Endothelial cell (in vitro differentiated cells): ENCODE results near the gene CPED1. TPM values are rescaled to one million over a fixed set of nuclear protein-coding genes. Genes with fewer than 3 reads are reported as not detected.
"Not testable (repeated sequence)": the region's sequence is repeated elsewhere in the genome, so short reads cannot be mapped to it uniquely, and the experiment has no call there.

Source experiments
- DNase-seq: peaks from one replicate; pipeline ENCODE4 v3.0.0; 2021; ENCODE audit warnings: low spot score
- H3K27ac Mint-ChIP-seq: one replicate; pipeline ENCODE4 v1.8.0; 2021; ENCODE audit warnings: mixed read lengths, inconsistent platforms; ENCODE audit not compliant: unreplicated experiment
- H3K27me3 Mint-ChIP-seq: one replicate; pipeline ENCODE4 v1.8.0; 2021; ENCODE audit warnings: mild to moderate bottlenecking, moderate library complexity, mixed read lengths, inconsistent platforms; ENCODE audit not compliant: unreplicated experiment
- H3K36me3 Mint-ChIP-seq: one replicate; pipeline ENCODE4 v1.8.0; 2021; ENCODE audit warnings: mild to moderate bottlenecking, low read depth, mixed read lengths, inconsistent platforms; ENCODE audit not compliant: unreplicated experiment
- H3K4me1 Mint-ChIP-seq: one replicate; pipeline ENCODE4 v1.8.0; 2021; ENCODE audit warnings: mild to moderate bottlenecking, mixed read lengths, inconsistent platforms; ENCODE audit not compliant: unreplicated experiment
- H3K4me3 Mint-ChIP-seq: one replicate; pipeline ENCODE4 v1.8.0; 2021; ENCODE audit warnings: mild to moderate bottlenecking, mixed read lengths, inconsistent platforms; ENCODE audit not compliant: unreplicated experiment
- H3K9me3 Mint-ChIP-seq: one replicate; pipeline ENCODE4 v1.8.0; 2021; ENCODE audit warnings: mixed read lengths, inconsistent platforms; ENCODE audit not compliant: unreplicated experiment
- CTCF ChIP-seq: fragments of 200-600 bp; sonication (generic); IDR thresholded peaks from one replicate; pipeline ENCODE4 v1.5.0; 2021; ENCODE audit warnings: antibody characterized with exemption; ENCODE audit not compliant: unreplicated experiment
- total RNA-seq: library from RNA; stranded (reverse); fragmentation: NEBNext Ultra II Directional; extraction: Animal tissue kit (Norgen Biotek cat#: 25700); gene quantifications from one replicate; pipeline ENCODE4 v1.2.1, GENCODE V29; 2021; ENCODE audit not compliant: unreplicated experiment

Gene CPED1
- total RNA-seq, 1 donor from 2014 or later, result 1.8 TPM

- no peak for TF ChIP-seq CTCF
- H3K4me1 Mint-ChIP-seq, result no peaks in the 10 kb centered on the region
- H3K27ac Mint-ChIP-seq, result no peak overlapping the region
- no peaks in the 10 kb centered on the region for H3K36me3 Mint-ChIP-seq
- H3K27me3 Mint-ChIP-seq, result peaks cover 3% of the 10 kb centered on the region
- no peak for DNase-seq
- H3K9me3 Mint-ChIP-seq, result no peaks in the 10 kb centered on the region
- H3K4me3 Mint-ChIP-seq, result no peak overlapping the region
Measured at GRCh38 chr7:121313220-121313792, 324.8 kb downstream of the CPED1 start.

DNA sequence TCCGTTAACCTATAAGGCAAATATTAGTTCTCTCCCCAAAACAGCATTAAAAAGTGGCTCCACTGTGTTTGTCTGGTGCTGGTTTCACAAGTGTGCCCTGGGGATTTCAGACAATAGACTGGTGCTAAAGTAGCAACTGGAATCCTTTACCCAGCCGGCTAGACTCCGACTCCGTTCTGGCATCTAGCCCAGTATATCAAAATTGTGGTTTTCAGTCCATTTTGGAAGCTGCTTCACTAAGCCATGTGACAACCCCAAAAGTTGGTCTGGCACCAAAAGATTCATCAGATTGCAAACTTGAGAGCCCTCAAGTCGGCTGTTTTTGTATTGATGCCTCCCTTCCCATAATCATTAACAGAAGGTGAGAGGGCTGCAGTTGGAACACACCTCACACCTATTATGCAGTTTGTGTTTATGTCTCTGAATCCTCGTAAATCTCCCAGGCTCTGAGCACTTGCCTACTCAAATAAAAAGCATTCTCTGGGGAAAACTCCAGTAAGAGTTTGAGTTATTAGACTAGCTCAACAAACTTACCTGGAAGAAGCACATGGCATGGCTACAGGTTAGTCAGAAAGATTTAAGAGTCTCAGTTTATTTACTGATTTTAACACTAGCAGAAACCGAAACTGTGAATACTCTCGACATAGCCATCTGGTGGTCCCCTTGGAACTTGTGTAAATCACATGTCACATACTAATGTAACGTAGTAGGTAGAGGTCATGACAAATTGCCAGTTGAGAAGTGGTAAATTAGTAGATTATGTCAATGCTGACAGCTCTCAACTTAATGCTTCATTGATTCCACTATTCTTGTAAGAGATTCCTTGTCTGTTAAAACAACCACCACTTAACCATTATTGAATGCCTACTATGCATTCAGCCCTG, 325.5 kb downstream of the CPED1 start:
- no peak for TF ChIP-seq CTCF
- no peak overlapping the region for H3K4me3 Mint-ChIP-seq
- no peak overlapping the region for H3K27ac Mint-ChIP-seq
- H3K4me1 Mint-ChIP-seq, result no peaks in the 10 kb centered on the region
- H3K36me3 Mint-ChIP-seq, result no peaks in the 10 kb centered on the region
- peaks cover 3% of the 10 kb centered on the region for H3K27me3 Mint-ChIP-seq
- no peak for DNase-seq
- H3K9me3 Mint-ChIP-seq, result no peaks in the 10 kb centered on the region

- H3K4me1 Mint-ChIP-seq, DNase-seq, H3K36me3 Mint-ChIP-seq, H3K27me3 Mint-ChIP-seq, H3K27ac Mint-ChIP-seq, H3K9me3 Mint-ChIP-seq, H3K4me3 Mint-ChIP-seq: not testable (repeated sequence)
Measured at GRCh38 chr7:121315170-121315569, 326.7 kb downstream of the CPED1 start.

DNA sequence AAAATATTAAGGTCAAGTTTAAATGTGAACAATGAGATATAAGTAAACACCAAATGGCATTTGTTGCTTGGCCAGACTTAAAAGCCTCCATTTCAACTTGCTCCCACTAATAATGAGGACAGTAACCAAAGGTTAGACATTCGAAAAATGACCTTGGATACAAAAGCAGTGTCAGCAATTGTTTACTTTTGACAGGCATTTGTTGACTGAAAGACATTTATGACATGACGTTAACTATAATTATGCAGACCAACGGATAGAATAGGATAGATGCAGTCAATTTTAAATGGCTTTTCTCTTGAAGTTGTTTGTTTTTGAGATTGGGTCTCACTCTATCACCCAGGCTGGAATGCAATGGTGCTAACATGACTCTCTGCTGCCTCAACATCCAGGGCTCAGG, 333.9 kb downstream of the CPED1 start:
- DNase-seq, result no peak
- Mint-ChIP-seq H3K4me1 (peaks cover 5% of the 10 kb centered on the region), H3K27ac (no peak overlapping the region), H3K9me3 (no peaks in the 10 kb centered on the region), H3K27me3 (peaks cover 2% of the 10 kb centered on the region), H3K36me3 (no peaks in the 10 kb centered on the region), H3K4me3 (no peak overlapping the region)
- no peak for TF ChIP-seq CTCF

DNA sequence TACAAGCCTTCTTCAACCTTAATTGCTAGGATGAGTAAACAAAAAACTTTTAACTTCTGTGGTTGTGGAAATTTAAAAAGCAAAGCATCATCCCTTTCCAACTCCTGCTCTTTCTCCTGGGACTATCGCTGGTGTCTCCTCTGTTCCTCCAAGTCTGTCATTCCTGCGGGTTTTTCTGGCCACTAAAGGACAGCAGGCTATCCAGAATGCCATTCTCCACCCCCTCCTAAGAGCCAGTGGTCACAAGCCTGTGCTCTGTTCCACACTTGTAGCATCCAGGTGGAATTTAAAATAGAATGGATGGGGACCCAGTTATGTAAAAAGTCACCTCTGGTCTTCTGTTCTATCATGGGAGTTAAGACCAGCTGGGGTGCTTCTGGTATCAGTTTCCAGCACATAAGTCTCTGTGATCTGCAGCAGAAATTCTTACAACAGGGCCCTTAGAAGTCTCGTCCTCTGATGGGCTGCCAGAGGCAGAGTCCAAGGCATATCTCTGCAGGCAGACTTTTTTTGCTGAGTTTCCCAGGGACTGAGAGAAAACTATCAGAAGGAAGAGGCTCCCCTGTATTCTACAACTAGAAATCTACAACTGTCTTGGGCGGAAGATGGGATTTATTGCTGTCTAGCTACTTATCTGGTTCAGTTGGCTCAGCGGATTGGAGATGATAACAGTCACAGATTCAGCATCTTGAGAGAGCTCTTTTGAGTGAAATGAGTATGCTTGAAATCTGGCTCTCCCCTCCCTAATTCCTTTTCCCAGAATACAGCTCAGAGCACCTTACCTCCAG, 335.2 kb downstream of the CPED1 start:
- peaks cover 5% of the 10 kb centered on the region for H3K4me1 Mint-ChIP-seq
- no peak overlapping the region for H3K27ac Mint-ChIP-seq
- peaks cover 7% of the 10 kb centered on the region for H3K27me3 Mint-ChIP-seq
- no peak overlapping the region for H3K4me3 Mint-ChIP-seq
- DNase-seq, result no peak
- no peaks in the 10 kb centered on the region for H3K9me3 Mint-ChIP-seq
- no peaks in the 10 kb centered on the region for H3K36me3 Mint-ChIP-seq
- TF ChIP-seq CTCF, result no peak
